Activated CD8-positive, alpha-beta memory T cell treated with anti-CD3 and anti-CD28 coated beads, Interleukin-2, amount 50 U/mL, for 4 hours (primary cell): ENCODE results near the gene CYB5A.
A peak's percentile ranks its signal among the peaks of the same experiment; 100 is the strongest.
"Not testable (repeated sequence)": the region's sequence is repeated elsewhere in the genome, so short reads cannot be mapped to it uniquely, and the experiment has no call there.

Source experiments
- DNase-seq: peaks from one replicate; pipeline ENCODE4 v3.0.0-alpha.2; 2020

The CYB5A gene, protein sequence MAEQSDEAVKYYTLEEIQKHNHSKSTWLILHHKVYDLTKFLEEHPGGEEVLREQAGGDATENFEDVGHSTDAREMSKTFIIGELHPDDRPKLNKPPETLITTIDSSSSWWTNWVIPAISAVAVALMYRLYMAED

GRCh38 chr18:74291771-74292540 is at the start of gene CYB5A:
Gene CYB5A (minus strand): TSS chr18:74291963. CDS start chr18:74291875, 88 bp downstream.
- peak; percentile 99 for DNase-seq

DNA sequence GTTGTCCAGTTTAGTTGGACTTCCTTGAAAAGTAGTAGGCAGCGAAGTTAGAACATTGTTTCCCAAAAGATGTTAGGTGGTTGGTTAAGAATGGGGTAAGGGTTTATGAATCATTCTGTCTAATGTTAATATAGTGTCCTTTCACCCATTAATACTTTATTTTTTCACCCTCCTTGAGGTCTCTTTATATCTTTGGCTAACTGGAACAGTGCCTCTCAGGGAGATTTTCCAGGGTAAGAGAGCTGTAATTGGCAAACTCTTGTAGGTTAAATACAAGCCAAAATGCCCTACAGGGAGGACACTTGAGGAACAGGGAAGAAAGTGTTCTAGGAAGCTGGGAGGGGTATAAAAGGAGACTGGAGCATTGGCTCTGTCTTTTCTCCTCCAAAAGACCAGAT is 46.1 kb upstream of the CYB5A start:
- no peak for DNase-seq

DNA sequence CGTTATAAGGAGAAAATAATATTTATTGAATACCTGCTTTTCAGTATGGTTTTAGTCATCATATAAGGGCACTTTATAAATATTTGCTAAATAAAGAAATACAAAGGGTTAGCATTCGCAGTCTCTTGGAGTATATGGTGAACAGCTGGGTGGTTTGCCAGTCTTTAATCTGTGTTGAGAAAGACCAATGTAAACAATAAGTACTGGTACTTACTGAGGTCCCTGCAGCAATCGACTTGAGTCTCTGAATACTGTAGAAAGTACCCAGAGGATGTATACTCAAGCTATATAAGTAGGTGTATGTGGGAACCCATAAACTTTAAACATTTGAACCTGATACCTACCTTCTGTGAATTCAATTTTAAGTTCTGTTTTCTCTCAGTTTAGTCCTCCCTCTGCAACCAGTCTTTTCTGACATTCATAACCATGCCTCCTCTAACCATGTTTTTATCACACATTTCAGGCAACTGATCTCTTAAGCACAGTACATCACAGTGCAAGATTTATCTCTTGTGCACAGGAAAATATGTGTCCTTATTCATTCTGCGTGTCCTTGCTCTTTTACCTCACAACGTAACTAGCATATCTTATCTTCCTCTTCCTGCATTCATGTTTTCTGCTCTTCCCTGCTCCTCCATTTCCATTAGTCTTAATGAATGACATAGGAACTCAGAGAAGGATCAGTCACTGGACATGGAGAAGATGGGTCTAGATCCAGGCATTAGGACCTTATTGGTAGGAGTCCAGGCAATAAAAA is 45.6 kb upstream of the CYB5A start:
- no peak for DNase-seq

- DNase-seq = no peak
Observed at GRCh38 chr18:74336656-74337055, 44.9 kb upstream of the CYB5A start.

GRCh38 chr18:74334242-74334893 is 42.6 kb upstream of the CYB5A start:
- DNase-seq = no peak

DNA sequence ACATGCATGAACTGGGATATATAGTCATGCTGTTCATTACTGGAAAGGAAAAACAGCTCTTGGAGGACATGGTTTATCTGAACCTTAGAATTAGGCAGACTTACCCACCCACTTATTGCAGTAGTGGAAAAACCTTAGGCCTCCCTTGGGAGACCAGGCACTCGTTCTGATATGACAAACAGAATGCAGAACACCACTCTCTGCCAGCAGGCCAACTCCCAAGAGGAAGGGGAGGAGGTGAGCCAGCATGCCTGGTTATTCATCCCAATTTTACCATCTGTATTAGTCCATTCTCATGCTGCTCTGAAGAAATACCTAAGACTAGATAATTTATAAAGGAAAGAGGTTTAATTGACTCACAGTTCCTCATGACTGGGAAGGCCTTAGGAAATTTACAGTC is 41.3 kb upstream of the CYB5A start:
- no peak for DNase-seq

- DNase-seq = no peak
Observed at GRCh38 chr18:74331404-74331803, 39.6 kb upstream of the CYB5A start.

- DNase-seq = no peak
Observed at GRCh38 chr18:74329688-74330205, 38.0 kb upstream of the CYB5A start.

- DNase-seq = no peak
Observed at GRCh38 chr18:74328206-74328605, 36.4 kb upstream of the CYB5A start.

GRCh38 chr18:74326791-74327190 is 35.0 kb upstream of the CYB5A start:
- DNase-seq = not testable (repeated sequence)

- no peak for DNase-seq
Observed at GRCh38 chr18:74326231-74326630, 34.5 kb upstream of the CYB5A start.

DNA sequence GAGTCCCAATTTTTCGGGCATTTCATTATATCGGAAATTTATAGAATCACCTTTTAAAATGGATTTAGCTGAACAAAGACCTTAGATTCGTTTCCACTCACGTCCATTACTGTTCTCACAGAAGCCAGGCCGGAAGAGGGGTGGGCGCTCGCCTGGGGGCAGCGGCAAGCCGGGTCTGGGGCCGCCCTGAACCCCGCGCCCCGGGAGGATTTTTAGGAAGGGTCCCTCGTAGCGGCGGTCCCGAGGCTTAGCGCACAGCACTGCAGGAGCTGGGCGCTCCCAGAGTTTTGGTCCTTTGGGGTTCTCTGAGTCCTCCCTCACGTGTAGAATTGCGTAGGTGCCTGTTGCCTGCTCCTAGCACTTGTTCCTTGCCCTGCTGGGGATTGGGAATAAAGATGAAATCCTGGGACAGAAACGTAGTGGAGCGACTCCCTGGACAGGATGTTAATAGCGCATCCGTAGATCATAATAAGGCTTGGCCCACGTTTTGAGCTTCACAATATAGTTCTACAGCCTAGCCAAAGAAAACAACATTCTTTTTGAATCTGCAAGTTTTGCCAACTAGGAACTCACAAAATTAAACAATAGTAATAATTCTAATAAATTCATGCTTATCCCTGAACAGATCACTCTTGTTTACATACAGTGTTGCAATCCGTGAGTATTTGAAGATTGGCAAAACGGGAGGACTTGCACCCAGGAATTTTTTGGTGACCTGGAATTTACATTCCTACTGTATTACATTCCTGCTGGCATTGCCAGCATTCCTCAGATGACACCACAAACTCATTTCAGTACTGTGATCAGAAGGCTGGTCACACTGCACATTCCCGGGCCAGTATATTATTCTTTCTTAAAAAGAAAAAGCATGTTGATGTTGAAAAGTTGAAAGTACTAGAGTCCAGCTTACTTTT is 24.8 kb upstream of the CYB5A start:
- no peak for DNase-seq

GRCh38 chr18:74315464-74316256 is 23.9 kb upstream of the CYB5A start, which contains the start of gene C18orf63:
Gene C18orf63 (plus strand): TSS chr18:74315839. CDS start chr18:74317866, 2,027 bp downstream.
- DNase-seq = no peak

DNA sequence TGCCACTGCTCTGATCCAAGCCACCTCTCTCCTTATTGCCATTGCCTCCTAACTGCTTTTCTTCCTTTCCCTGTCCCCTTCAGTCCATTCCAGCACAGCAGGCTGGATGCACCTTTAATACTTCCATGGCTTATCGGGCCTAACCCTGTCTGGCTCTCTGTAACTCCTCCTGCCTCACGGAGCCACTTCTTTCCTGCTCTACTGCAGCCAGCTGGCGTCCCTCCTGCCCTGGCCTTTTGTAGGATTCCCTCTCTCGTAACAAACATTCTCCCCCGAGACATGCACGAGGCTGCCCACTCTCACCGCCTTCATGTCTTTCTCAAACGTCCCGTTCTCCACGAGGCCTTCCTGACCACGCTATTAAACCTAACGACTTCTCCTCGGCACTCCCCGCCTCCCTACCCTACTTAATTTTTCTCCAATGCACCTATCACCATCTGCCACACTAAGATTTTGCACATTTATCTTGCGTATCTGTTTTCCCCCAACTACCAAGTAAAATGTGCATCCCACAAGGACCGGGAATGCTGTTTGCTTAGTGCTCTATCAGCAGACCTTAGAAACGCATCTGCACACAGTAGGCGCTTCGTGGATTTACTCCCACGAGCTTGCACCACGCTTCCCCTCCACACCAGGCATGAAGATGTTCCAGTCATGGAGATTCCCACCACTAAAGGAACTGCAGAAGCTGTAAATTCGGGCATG is 23.1 kb upstream of the CYB5A start:
- DNase-seq = no peak

- DNase-seq = no peak
Observed at GRCh38 chr18:74311000-74311399, 19.2 kb upstream of the CYB5A start.

DNA sequence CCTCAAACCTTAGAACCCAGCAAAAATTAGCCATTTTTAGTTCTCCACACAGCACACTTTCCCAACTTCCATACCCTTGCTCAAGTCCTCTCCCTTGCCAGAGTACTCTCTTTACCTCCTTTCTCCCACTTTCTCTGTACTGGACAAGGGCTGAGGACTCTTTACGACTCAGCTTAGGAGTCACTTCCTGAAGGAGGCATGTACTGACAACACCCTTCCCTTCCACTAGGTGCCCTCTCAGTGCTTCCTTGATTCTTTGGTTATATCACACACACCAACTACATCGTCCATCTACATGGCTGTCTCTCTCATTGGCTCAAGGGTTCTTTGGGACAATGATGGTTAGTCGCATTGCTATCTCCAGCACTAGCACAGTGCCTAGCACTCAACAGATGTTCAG is 18.6 kb upstream of the CYB5A start:
- no peak for DNase-seq

DNA sequence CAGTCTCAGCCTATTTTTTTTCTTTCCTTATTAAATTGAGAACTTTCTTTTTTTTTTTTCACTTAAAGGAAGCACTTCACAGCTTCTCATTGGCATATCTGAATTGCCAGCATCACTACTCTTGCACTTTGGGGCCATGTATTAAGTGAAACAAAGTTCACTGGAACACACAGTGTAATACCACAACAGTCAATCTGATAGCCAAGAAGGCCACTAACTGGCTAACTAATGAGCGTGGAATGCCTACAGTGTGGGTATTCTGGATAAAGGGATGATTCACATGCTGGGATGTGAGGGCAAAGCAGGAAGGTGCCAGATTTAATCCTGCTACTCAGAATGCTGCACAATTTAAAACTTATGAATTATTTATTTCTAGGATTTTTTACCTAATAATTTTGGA is 12.2 kb upstream of the CYB5A start:
- DNase-seq = no peak

GRCh38 chr18:74303306-74303705 is 11.5 kb upstream of the CYB5A start:
- no peak for DNase-seq

- DNase-seq = no peak
Observed at GRCh38 chr18:74299746-74300145, 8.0 kb upstream of the CYB5A start.

- no peak for DNase-seq
Observed at GRCh38 chr18:74299162-74299561, 7.4 kb upstream of the CYB5A start.

DNA sequence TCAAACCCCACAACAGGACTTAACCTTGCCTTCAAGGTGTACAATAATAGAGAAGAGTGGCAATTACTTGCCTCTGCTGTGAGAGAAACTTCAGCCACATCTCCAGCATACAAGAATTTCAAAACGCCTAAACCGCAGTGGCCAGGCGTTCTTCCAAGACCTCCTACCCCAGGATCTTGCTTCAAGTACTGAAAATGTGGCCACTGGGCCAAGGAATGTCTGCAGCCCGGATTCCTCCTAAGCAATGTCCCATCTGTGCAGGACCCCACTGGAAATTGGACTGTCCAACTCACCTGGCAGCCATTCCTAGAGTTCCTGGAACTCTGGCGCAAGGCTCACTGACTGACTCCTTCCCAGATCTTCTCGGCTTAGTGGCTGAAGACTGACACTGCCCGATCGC is 2.8 kb upstream of the CYB5A start:
- DNase-seq = no peak
